Stimulated activated CD4-positive, alpha-beta T cell treated with anti-CD3 and anti-CD28 coated beads, Interleukin-1b, Interleukin-23, amount 100 ng/mL, for 24 hours (primary cell): ENCODE data around the gene MCU.
"Not testable (repeated sequence)": the region's sequence is repeated elsewhere in the genome, so short reads cannot be mapped to it uniquely, and the experiment has no call there.

Experiments used
- DNase-seq, 4 experiments: peaks; one replicate each; pipeline ENCODE4 v3.0.0-alpha.2; 2020; ENCODE audit warnings: low read depth in 4 of 4, low spot score in 1 of 4

The MCU gene

GRCh38 chr10:72729528-72729927 is 37.6 kb downstream of the MCU start:
- peak in 1 of 4 experiments; percentile 0 for DNase-seq

DNA sequence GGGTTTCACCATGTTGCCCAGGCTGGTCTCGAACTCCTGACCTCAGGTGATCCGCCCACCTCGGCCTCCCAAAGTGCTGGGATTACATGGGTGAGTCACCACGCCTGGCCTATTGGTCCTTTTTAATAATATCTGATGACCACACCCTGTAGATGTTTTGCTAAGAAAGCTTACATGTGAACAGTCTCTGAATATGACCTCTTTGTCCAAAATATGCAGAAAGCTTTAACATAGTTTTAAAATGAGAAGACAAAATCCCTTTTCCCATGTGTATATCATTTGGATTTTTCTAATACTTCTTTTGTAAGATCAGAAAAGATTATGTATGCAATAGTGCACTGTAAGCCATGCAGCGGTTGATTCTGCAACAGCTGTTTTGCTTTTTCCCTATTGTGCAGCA is 38.5 kb downstream of the MCU start:
- no peak for DNase-seq

- no peak for DNase-seq
Observed at GRCh38 chr10:72731916-72732419, 40.0 kb downstream of the MCU start.

DNA sequence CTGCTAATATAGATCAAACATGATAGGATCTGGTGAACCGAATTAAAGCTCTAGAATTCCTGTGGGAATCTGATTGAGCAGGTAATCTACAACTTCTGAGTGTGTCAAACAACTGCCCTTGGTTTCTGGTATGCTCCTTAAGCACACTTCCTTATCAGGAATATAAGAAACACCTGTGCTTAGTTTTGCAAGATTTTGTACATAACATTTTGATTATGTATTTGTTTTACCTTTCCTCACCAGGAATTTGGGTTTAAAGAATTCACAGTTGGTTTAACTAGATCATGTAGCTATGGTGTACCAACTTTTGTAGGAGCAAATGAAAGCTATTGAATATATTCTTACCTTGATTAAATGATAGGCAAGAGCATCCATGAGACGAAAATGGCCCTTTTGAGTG is 40.6 kb downstream of the MCU start:
- DNase-seq, result no peak

- no peak for DNase-seq
Observed at GRCh38 chr10:72733989-72734388, 42.0 kb downstream of the MCU start.

GRCh38 chr10:72735288-72735936 is 43.5 kb downstream of the MCU start:
- no peak for DNase-seq

DNA sequence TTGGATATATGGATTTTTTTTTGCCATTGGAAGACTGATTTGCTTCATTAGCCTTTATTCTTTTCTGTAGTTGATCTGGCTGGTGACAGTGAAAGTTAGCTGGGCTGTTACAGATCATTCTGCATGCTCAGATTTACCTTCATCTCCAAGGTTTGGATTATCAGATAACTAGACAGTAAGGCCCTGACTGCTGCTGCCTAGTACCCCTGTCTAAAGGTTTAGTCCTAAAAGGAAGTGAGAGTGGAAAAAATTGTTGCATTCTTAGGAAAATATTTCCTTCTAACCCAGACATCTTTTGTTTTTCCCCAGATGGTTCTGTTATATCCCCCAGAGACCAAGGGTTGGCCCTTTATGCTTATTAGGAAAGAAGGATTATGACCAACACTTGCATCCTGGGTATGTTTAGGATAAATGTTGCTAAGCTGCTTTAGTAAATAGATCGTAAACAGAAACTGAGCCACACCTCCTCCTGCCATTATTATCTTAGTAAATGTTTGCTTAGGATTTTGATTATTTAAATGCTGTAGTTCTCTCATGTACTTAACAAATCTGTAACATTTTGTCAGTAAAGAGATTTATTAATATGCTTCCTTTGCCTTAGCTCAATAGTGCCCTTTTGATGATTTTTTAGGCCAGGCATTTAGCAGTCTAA is 44.4 kb downstream of the MCU start:
- no peak for DNase-seq

GRCh38 chr10:72736828-72737220 is 44.9 kb downstream of the MCU start:
- no peak for DNase-seq

GRCh38 chr10:72737357-72737756 is 45.4 kb downstream of the MCU start:
- DNase-seq, result not testable (repeated sequence)

GRCh38 chr10:72738486-72738885 is 46.5 kb downstream of the MCU start:
- DNase-seq, result no peak

- DNase-seq, result no peak
Observed at GRCh38 chr10:72740528-72740927, 48.6 kb downstream of the MCU start.

DNA sequence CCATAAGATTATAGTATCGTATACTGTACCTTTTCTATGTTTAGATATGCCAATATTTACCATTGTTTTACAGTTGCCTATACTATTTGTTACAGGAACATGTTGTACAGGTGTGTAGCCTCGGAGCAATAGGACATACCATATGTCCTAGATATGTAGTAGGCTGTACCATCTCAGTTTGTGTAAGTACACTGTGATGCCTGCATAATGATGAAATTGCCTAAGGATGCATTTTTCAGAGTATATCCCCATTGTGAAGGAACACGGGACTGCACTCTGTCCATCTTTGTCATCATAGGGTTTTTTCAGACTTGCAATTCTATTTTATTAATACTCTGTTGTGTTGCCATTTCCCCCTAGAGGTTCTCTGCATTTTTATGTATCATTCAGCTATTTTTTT is 50.1 kb downstream of the MCU start:
- DNase-seq, result no peak

DNA sequence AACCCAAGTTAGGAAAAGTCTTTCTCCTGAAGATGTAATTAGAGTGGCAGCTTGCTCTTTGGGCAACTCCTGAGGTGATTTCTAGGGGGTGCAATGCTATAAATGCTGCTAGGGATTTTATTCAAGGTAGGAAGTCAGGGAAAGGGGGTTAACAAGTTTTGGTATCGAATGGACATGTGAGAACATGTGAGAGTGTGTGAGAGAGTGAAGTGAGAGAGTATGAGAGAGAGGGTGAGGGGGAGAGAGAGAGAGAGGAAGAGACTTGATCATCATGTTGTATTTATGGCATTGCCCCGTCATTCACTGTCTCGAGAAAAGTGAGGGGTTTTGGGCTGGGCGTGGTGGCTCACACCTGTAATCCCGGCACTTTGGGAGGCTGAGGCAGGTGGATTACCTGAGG is 50.9 kb downstream of the MCU start:
- DNase-seq, result no peak

DNA sequence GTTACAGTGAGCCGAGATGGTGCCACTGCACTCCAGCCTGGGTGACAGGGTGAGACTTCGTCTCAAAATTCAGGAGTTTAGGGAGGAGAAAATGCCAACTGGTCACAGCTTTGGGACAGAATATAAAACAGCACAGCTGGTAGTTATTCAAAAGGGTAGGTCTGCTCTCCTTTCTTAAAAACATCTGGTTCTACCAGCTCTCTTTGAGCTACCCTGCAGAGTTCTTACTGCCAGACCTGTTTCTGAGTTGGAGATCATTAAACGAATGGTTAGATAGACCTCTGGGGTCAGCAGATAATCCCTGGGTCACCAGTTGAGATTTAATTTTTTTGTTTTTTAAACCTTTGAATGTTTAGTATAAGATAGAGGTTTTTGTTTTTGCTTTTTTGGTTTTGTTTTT is 52.6 kb downstream of the MCU start:
- no peak for DNase-seq

- DNase-seq, result no peak
Observed at GRCh38 chr10:72746426-72747363, 54.8 kb downstream of the MCU start.

DNA sequence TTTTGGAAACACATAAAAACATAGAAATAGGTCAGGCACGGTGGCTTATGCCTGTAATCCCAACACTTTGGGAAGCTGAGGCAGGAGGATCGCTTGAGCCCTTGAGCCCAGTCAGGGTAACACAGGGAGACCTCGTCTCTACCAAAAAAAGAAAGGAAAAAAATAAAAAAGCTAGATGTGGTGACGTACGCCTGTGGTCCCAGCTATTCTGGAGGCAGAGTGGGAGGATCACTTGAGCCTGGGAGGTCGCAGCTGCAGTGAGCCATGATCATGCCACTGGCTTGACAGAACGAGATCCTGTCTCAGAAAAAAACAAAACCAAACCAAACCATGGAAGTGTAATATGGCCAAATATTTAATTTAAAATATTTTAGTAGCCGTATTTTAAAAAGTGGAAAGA is 55.6 kb downstream of the MCU start:
- DNase-seq, result no peak

- DNase-seq, result no peak
Observed at GRCh38 chr10:72753760-72754231, 61.9 kb downstream of the MCU start.

DNA sequence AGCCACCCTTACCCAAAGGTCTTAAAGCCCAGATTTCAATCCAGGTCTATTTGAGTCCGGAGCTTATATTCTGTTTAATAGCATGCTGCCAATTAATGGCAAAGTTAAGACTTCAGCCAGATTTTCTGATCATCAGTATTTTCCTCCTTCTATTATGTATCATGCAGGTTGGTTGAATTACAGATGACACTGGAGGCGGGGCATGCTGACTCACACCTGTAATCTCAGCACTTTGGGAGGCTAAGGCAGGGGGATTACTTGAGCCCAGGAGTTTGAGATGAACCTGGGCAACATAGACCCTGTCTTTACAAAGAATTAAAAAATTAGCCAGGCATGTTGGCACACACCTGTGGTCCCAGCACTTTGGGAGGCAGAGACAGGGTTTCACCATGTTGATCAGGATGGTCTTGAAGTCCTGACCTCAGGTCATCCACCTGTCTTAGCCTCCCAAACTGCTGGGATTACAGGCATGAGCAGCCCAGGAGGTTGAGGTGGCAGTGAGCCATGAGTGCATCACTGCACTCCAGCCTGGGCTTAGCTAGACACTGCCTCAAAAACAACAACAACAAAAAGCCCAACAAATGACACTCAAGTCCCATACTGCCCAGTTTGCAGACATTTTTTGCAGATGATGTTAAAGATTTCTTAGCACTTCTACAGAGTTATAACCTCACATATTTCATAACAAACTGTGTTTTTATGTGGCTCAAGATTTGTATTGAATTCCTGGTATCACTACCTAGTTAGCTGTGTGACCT is 62.5 kb downstream of the MCU start:
- no peak for DNase-seq

- no peak for DNase-seq
Observed at GRCh38 chr10:72756674-72757385, 64.9 kb downstream of the MCU start.

DNA sequence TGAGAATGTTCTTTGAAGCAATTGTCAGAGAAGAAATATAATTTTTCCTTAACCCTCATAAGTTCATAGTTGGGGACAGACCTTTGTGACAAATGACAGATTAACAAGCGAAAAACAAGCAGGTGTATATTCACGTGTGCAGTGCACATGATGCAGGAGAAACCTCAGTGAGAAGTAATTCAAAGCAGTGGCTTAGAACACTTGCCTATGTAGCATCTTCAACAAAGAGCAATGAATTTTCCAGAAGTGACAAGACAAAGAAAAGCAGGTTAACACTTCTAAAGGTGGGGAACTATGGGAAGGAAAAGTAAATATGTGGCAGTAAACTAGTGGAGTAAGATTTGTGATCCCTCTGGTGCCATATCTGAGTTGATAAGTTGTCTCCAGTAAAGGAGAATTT is 65.8 kb downstream of the MCU start:
- no peak for DNase-seq
